ENCODE results near the gene EPGN.

The EPGN gene

DNA sequence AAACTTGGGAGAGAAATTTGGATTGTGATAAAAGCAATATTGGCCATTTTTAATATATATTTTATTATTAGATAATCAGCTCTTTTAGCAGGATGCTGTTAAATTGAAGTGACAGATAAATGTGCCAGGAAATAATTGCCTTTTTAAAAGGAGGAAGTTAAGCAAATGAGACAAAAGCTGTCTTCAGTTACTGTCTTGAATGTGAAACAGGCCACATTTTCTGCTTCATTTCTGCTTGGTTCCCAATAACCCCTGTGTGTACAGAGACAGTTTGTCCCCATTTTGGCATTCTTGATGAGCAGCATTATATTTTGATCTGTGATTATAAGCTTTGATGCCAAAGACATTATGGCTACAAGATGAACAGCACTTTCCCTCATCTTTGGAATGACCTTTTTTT lies 953 bp downstream of the EPGN start:
- DNase-seq (ENCODE audit: low read depth in 2 of 2), result no peak

DNA sequence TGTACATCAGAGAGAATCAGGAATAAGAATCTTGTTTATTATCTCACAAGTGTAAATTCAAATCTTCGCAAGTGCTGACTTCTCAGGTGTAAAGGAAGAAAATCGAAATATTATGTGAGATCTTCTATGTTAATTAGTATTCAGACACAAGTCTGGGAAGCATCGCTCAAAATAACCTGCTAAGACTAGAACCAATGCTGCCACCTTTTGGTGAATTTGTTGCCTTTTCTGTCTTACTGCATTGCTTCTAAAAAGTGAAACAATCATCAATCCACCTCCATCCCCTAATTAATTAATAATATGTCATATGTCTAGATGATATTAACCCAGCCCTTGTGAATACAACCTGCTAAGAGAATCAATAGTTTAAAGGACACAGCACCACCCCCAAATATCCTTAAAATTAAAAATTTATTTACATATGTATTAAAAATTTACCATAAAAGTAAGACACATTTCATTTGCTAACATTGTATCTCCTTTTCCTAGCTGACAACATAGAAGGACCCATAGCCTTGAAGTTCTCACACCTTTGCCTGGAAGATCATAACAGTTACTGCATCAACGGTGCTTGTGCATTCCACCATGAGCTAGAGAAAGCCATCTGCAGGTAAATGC lies 3.5 kb downstream of the EPGN start:
- peak in 1 of 2 experiments; percentile 28 for DNase-seq (ENCODE audit: low read depth in 2 of 2)

DNA sequence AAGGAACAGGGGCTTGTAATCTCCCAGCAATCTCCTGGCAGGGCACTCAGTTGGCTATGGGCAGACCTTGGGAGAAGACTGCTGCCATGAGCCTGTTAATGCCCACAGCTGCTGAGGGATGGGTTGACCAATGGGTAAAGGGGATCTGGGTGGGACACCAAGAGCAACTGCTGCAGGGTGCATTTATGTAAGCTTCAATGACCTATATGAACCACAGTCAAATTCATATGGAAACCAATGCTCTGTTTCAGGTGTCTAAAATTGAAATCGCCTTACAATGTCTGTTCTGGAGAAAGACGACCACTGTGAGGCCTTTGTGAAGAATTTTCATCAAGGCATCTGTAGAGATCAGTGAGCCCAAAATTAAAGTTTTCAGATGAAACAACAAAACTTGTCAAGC lies 6.1 kb downstream of the EPGN start:
- no peak for DNase-seq (ENCODE audit: low read depth in 2 of 2)

DNA sequence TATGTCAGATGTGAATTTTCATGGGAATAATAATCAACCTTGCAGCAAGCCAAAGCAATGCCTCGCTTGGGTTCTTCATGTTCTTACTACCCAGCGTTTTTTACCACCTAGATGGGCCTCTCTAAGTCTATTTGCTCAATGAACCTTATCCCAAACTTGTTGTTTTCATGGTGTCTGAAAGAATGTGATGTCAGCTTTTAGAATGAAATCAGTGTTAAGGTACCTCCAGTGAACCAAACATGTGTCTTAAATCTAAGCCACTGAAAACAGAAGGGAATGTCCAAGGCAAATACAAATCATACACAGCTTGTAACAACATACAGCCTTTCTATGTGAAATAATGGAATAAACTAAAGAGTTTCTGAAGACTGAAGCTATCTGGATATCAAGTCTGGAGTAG lies 6.7 kb downstream of the EPGN start:
- DNase-seq (ENCODE audit: low read depth in 2 of 2), result no peak

DNA sequence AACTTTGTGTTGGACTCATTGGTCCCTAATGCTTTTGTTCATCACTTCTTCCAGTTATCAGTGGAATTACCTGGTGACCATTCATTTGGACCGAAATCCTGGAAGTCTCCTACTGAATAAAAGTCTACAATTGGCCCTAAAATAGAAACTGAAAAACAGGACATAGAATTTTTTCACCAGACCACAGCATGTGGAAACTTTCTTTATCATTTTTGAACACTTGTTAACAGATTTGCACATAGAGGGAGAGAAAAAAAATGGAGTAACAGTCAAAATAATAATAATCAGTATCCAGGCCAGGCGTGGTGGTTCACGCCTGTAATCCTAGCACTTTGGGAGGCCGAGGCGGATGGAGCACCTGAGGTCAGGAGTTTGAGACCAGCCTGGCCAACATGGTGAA lies 7.1 kb downstream of the EPGN start:
- no peak for DNase-seq (ENCODE audit: low read depth in 2 of 2)

DNA sequence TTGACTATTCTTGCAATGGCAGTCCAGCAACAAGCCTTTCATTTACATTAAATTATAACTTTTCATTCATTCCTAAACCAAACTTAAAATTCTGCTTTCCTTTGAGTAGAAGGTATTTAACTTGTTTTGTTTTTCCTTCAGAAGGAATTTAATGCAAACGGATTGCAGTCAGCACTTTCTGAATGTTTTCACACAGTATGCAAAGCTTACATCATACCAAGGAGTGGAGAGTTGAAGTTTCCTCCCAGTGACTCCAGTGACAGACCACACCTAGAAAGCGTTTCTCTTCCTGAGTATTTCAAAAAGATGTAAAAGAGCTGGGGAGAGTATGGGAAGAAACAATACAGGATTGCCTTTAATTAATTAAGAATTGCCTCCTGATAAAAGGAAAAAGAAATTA lies 8.1 kb downstream of the EPGN start:
- no peak for DNase-seq (ENCODE audit: low read depth in 2 of 2)

DNA sequence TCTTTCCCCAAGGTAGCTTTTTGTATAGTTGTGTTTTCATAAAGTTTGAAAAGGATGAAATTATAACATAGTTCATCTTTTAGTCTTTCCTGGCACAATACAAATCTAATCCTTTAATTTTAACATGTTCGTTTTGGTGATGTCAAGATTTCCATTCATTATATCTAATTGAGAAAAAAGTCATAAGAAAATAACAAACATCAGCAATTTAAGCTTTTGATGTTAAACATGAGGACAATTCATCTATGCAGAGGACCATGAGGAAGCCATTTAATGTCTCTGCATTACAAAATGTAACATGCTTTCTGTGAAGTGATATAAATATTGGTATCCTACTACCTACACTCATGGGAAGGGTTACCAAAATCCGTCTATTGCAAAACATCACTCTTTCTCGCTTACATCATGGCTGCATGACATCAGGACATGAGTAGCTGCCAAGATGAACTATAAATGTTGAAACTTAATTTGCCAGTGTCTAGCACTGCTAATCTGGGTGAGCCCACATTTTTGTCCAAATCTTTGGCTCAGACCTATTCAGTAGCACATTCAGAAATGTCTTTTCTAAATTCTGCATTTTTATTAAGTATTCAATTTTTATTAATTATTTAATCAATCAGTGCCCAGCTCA lies 9.5 kb downstream of the EPGN start:
- DNase-seq (ENCODE audit: low read depth in 2 of 2), result no peak

DNA sequence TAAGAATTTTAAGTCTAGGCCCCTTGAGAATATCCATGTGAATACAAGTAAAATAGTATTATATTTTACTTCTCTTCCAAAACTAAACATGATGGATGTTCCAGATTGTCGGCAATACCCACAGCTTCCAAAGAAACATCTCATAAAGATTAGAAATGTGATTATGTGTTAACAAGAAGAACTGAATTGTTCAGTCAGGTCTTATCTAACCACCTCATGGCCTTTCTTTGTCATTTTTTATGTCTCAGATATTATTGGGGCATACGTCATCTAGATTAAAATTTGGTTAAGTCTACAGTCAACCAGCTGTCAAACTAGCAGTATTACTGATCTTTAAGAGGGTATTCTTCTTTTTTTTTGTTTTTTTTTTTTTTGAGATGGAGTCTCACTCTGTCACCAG lies 10.0 kb downstream of the EPGN start:
- no peak for DNase-seq (ENCODE audit: low read depth in 2 of 2)

DNA sequence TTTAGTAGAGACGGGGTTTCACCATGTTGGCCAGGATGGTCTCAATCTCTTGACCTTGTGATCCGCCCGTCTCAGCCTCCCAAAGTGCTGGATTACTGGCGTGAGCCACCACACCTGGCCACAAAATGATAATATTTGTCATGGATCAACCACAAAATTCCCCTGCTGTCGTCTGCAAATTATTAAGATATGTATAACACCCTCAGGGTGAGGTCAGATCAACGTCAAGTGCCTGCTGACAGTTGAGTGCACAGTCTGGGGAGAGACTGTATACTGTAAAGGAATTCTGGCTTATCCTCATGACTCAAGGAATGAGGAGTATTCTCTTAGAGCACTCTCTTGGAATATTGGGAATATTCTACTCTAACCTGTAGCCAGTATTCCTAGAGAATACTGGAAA lies 11.2 kb downstream of the EPGN start:
- no peak for DNase-seq (ENCODE audit: low read depth in 2 of 2)

DNA sequence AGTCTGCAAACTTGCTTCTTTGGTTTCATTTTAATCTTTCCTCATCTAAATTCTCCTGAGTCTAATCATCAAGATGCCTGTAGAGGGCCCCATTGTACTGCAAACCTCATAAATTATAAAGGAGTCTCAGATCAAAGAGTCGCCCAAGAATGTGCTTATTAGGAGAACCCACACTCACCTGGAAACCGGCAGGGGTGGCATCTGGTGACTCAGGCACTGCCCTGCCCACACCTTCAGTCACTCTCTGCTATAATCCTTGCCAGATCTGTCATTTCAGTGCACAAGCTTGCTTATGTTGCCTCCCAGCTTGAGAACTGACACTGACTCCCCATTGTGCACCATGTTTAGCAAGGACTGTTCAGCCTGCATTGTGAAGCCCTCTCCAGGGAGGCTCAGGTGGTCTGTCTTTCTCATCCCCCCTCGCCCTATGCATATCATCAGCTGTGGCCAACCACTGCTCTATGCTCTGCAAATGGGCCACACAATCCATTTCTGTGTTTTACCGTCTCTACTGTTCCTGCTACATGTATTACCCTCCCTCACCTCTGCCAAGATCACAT lies 12.4 kb downstream of the EPGN start:
- peak; percentile 14 to 21 for DNase-seq (ENCODE audit: low read depth in 2 of 2)

DNA sequence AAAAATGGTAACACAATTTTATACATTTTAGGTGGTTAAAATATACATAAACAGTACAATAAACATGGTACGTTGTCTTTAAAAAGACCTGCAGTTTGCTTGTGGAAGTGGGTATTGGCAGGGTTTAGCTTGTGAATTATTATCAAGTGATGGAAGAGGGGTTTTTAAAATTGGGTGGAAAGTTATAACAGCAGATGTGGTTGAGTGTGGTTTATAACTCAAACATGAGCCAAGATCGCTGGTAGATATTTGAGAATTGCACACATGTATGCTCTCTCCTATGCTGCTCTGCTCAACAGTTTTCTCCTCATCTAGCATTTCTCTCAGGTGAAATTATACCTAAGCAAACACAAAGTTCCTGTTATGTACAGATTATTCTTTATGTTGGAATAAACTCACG lies 14.0 kb downstream of the EPGN start:
- no peak for DNase-seq (ENCODE audit: low read depth in 2 of 2)

DNA sequence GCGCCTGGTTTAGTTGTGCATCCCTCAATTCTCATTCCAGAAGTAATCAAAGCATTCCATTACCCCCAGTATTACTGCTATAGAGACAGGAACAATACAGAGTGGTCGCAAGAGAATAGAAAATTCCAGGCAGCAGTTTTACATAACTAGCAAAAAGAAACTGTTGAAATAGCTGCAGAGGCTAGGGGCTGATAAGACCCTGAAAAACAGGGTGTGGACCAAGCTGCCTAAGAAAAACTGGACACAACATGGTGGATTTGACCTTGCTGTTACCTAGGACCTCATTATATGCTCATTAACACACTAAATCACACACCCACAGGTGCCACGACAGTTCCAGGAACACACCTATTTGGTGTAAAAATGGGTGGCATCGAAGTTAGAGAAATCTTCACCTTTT lies 15.4 kb downstream of the EPGN start:
- DNase-seq (ENCODE audit: low read depth in 2 of 2), result no peak

DNA sequence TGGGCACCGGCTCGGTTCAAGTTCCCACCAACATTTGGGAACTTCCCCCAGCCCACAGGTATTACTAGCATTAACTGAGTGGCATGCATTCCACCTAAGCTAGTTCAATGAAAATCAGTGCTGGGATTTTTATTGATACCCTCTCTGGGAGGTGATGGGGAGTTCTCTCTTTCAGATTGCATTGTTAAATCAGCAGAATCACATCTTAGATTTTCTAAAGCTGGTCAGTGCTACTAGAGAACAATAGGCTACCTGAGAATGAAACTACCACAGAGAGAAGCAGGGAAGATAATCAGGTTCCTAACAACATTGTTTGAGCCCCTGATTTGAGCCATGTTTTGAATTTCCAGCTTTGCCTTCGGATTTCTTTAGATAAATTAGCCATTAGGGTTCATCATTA lies 16.0 kb downstream of the EPGN start:
- no peak for DNase-seq (ENCODE audit: low read depth in 2 of 2)

DNA sequence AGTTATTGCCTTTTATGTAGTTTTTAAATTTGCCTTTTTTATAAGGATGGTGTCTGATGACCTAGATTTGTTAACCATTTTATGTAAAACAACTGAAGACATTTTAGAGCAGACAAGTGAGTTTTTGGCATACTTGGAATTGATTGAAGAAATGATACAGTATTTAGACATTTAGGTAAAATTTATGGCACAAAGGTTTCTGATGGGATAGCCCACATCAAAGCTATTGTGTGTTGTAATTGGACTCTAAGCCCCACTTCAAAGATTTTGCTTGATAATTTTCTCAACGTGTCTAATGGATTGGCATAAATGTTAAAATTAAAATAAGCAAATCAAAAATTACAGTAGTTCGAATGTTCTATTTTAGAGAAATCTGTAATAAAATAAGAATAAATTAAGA lies 17.6 kb downstream of the EPGN start:
- DNase-seq (ENCODE audit: low read depth in 2 of 2), result no peak

DNA sequence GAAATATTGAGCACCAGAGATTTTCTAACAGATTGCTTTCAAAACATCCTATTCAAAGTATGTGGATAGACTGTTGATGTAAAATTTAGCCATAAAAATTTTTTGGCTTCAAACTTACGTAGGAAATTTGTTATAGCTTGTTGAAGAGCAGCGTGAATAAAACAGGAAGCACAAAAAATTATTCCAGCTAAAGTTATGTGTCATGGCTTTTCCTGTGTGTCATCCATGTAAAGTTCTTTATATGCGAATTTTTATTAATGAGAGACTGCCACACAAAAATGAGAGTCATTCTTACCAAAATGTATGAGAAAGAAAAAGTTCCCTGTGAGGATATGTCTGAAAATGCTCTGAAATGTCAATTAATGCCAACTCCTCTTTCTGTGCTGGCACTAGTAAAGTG lies 19.5 kb downstream of the EPGN start:
- no peak for DNase-seq (ENCODE audit: low read depth in 2 of 2)

DNA sequence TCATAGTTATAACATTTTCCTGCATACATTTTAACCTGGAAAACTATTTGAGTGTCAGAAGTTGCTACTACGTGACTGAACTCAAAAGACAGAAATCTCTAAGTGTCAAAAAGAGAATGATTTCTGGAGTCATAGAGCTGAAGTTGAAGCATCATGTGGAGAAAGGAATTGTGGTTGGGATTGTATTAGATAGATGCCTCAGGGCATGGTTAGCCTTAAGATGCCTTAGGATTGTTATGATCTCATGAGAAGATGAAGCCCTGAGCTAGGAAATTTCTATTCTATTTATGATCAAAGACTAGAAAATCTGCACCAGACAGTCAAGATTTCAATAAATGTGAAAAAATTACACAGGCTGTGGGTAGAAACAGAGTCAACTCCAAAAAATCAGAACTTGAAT lies 20.2 kb downstream of the EPGN start:
- DNase-seq (ENCODE audit: low read depth in 2 of 2), result no peak

DNA sequence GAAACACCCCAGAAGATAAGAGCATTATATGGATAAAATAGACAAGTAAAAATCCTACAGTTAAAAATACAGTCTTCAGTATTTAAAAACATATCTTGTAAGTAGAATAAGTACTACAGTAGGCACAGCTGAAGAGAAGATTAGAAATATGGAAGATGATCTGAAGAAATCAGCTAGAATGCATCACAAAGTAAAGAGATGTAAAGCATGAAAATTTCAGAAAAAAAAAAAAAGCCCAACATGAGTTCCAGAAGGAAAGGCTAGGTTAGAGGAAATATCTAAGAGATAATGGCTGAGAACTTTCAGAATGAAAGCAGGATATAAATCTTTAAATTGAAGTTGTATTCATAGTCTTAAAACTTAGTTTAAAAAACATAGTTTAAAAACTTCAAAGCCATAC lies 21.0 kb downstream of the EPGN start:
- DNase-seq (ENCODE audit: low read depth in 2 of 2), result no peak

DNA sequence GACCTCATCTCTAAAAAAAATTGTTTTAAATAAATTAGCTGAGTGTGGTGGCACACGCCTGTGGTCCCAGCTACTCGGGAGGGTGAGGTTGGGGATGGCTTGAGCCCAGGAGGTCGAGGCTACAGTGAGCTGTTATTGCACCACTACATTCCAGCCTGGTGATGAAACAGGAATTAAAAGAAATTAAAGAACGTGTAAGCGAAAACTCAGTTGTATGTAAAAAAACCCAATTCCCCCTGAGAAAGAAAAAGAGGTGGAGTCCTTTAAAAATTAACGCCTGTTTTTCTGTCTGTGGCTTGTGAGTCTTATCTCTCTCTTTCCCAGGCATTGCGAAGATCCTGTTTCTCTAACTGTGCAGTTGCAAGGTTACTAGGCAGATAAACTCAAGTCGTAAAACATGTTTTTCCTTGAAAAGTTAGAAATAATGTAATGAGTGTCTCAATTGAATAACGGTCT lies 22.1 kb downstream of the EPGN start:
- no peak for DNase-seq (ENCODE audit: low read depth in 2 of 2)

DNA sequence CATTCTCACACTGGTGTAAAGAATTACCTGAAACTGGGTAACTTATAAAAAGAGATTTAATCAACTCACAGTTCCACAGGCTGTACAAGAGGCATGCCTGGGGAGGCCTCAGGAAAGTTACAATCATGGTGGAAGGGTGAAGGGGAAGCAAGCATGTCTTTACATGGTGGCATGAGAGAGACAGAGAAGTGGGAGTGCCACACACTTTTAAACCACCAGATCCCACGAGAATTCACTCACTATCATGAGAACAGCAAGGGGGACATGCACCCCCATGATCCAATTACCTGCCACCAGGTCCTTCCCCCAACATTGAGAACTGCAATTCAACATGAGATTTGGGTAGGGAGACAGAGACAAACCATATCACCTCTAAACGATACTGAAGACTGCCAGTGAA lies 23.0 kb downstream of the EPGN start:
- DNase-seq (ENCODE audit: low read depth in 2 of 2), result no peak

DNA sequence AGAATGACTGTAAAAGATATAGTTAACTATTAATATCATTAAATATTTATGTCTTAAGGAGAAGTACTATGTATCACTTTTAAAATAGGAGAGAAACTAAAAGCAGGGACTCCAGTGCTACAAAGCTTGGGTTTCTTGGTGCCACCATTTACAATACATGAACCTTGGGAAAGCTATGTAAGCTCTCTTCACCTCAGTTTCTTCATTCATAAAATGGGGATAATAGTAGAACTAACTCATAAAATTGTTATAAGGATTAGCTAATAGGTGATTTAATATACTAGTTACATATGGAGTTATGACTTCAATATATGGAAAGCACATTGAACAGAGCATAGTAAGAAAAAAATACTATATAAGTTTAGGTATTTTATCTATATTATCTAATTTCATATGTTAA lies 23.7 kb downstream of the EPGN start:
- DNase-seq (ENCODE audit: low read depth in 2 of 2), result no peak

DNA sequence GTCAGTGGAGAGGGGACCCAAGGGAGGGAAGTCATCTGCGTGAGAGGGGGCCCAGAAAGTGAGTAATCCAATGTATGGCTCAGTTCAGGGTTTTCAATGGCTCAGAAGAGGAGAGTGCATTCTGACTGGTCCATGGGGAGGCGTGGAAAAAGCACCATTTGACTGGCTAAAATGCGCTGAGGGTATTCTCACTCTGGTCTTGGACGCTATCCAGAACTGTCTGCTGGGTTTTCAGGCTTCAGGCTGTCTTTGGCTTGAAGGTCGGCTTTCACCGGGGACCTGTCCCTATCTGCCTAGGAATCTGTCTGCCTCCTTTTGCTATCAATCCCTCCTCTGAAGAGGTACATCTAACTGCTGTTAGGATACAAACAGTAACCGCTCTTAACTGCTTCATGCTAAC lies 26.4 kb downstream of the EPGN start:
- DNase-seq (ENCODE audit: low read depth in 2 of 2), result no peak

DNA sequence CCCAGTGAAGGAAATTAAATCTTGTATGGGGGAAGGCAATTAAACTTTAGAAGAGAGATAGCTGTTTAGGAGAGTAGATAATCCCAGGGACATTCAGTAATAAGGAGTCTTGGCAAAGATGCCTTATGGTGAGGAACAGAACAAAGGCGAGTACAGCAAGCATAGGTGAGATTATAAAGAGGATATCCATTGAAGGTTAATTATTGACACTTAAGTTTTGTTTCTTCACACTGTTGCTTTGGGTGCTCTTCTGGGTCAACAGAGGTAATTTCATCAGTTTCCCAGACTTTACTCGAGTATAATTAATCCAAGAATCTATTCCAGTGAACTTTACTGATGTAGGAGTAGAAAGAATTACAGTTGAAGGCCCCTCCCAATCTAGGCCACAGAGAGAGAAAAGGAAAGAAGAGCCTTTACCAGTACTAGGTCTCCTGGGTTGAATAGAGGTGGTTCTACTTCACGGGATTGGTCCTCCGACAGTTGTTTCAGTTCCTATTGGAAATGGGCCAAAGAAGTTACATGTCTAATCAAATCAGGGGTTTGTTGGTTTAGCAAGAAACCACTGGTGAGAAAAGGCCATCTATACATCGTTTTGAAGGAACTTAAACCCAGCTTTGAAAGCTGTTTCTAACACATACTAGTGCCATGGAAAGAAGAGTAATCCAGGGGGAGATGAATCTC lies 27.2 kb downstream of the EPGN start:
- no peak for DNase-seq (ENCODE audit: low read depth in 2 of 2)

DNA sequence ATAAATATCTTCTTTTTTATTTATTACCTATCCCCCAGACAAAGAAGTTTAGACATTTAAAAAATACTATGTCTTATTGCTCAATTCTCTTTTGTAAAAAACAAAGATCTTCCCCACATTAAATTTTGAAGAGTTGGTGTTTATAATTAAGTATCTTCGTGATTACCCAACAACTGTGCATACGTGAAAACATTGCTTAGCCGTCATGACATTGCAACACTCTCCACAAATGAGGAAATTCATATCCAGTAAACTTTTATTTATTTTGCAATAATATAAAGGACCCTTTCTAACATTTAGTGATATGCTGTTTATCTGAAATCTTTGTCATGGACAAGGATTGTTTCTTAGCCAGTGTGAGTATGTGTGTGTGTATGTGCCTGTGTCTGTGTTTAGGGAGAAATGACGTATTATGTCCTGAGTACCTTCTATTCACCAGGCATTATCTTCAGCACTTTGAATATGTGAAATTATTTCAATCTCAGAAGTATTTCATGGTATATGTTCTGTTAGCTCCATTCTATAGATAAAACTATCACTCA lies 30.6 kb downstream of the EPGN start:
- no peak for DNase-seq (ENCODE audit: low read depth in 2 of 2)

Data from fibroblast of skin of left biceps (primary cell).